HepG2 (cell line): ENCODE measurements around the gene GRAMD4. TPM values are rescaled to one million over a fixed set of nuclear protein-coding genes. Genes with fewer than 3 reads are reported as not detected.
A peak's percentile ranks its signal among the peaks of the same experiment; 100 is the strongest.

Experiments
- BCL6 ChIP-seq: IDR thresholded peaks from 2 replicates; pipeline ENCODE4 v1.6.1; 2016; ENCODE audit warnings: missing genetic modification reagents, missing compliant biosample characterization
- CBFB ChIP-seq: sonication (generic); formaldehyde crosslinking; IDR thresholded peaks from 2 replicates; pipeline ENCODE4 v1.4.0; 2020; ENCODE audit warnings: missing genetic modification reagents
- DPF2 ChIP-seq: sonication (generic); formaldehyde crosslinking; IDR thresholded peaks from 2 replicates; pipeline ENCODE4 v1.4.0; 2020; ENCODE audit warnings: mild to moderate bottlenecking, low read depth, missing genetic modification reagents, borderline replicate concordance
- HNRNPLL ChIP-seq: fragments of 200-400 bp; formaldehyde crosslinking; IDR thresholded peaks from 2 replicates; pipeline ENCODE4 v1.6.1; 2017; ENCODE audit warnings: mild to moderate bottlenecking, low read depth, low read length; ENCODE audit not compliant: poor library complexity, severe bottlenecking
- NFYB ChIP-seq: sonication (generic); formaldehyde crosslinking; IDR thresholded peaks from 2 replicates; pipeline ENCODE4 v1.4.0; 2020; ENCODE audit warnings: missing genetic modification reagents
- PHF8 ChIP-seq: sonication (generic); formaldehyde crosslinking; IDR thresholded peaks from 2 replicates; pipeline ENCODE4 v1.5.0; 2020; ENCODE audit warnings: missing genetic modification reagents
- RELA ChIP-seq: sonication (generic); formaldehyde crosslinking; IDR thresholded peaks from 2 replicates; pipeline ENCODE4 v1.4.0; 2020; ENCODE audit warnings: missing genetic modification reagents
- SETDB1 ChIP-seq: sonication (generic); formaldehyde crosslinking; IDR thresholded peaks from 2 replicates; pipeline ENCODE4 v1.5.1; 2020; ENCODE audit warnings: missing genetic modification reagents, mild to moderate bottlenecking, borderline replicate concordance
- SRSF4 ChIP-seq: fragments of 200-400 bp; formaldehyde crosslinking; IDR thresholded peaks from one replicate; pipeline ENCODE4 v1.6.1; 2018; ENCODE audit warnings: mild to moderate bottlenecking, low read depth, low read length, moderate library complexity; ENCODE audit not compliant: poor library complexity, severe bottlenecking
- TCF12 ChIP-seq, 2 experiments: fragments of 450-650 bp in 1 of 2; sonication (generic) in 1 of 2; formaldehyde crosslinking in 1 of 2; IDR thresholded peaks; 2 replicates each; pipeline versions ENCODE4 v1.6.1 to v1.8.0; 2017 to 2022; ENCODE audit warnings: antibody characterized with exemption in 1 of 2, mild to moderate bottlenecking in 1 of 2, missing genetic modification reagents in 1 of 2, moderate library complexity in 1 of 2
- ZNF556 ChIP-seq: sonication (generic); formaldehyde crosslinking; IDR thresholded peaks from 2 replicates; pipeline ENCODE4 v1.4.0; 2020; ENCODE audit warnings: mild to moderate bottlenecking, missing genetic modification reagents, borderline replicate concordance
- ZNF652 ChIP-seq: IDR thresholded peaks from 2 replicates; pipeline ENCODE4 v1.6.1; 2016; ENCODE audit warnings: low read depth, borderline replicate concordance
- ZSCAN21 ChIP-seq: sonication (generic); formaldehyde crosslinking; IDR thresholded peaks from 2 replicates; pipeline ENCODE4 v1.8.0; 2022; ENCODE audit warnings: mild to moderate bottlenecking, missing genetic modification reagents, moderate library complexity, borderline replicate concordance
- ZSCAN29 ChIP-seq: sonication (generic); formaldehyde crosslinking; conservative IDR thresholded peaks from 2 replicates; pipeline ENCODE4 v1.4.0; 2020; ENCODE audit warnings: mild to moderate bottlenecking, missing genetic modification reagents
- polyA plus RNA-seq, 8 experiments: library from polyadenylated mRNA; depleted of rRNA in 3 of 8; stranded (reverse) in 7 of 8; unstranded in 1 of 8; fragments of >200 nt; fragmentation: Illumina TruSeq in 4 of 8; extraction: Trizol in 4 of 8; gene quantifications; 2 replicates each; pipeline versions ENCODE4 v1.2.1 to v1.2.3, GENCODE V29; 2011 to 2016; ENCODE audit warnings: low read depth in 4 of 8, missing spikeins in 1 of 8, mixed read lengths in 1 of 8; ENCODE audit not compliant: insufficient read depth in 1 of 8
- total RNA-seq, 5 experiments: library from RNA; depleted of rRNA; stranded (reverse); fragments of >200 nt; fragmentation: Illumina TruSeq; extraction: Trizol; gene quantifications; 2 replicates each; pipeline ENCODE4 v1.2.3, GENCODE V29; 2016; ENCODE audit warnings: low read depth in 1 of 5
- TF ChIP-seq, protein P1 (sequence below): sonication (generic); formaldehyde crosslinking; IDR thresholded peaks from 2 replicates; pipeline ENCODE4 v1.5.0; 2020; ENCODE audit warnings: mild to moderate bottlenecking, missing genetic modification reagents, borderline replicate concordance
- TF ChIP-seq, protein P2 (sequence below): sonication (generic); formaldehyde crosslinking; IDR thresholded peaks from 2 replicates; pipeline ENCODE4 v1.5.0; 2020; ENCODE audit warnings: missing genetic modification reagents, mild to moderate bottlenecking, borderline replicate concordance
- TF ChIP-seq, protein P3 (sequence below): fragments of 450-650 bp; IDR thresholded peaks from 2 replicates; pipeline ENCODE4 v1.6.1; 2017
- TF ChIP-seq, protein P4 (sequence below): sonication (generic); formaldehyde crosslinking; IDR thresholded peaks from 2 replicates; pipeline ENCODE4 v1.4.0; 2020; ENCODE audit warnings: missing genetic modification reagents, mild to moderate bottlenecking, borderline replicate concordance

GRAMD4 gene
- total and polyA plus RNA-seq, 2 of the 13 experiments (the other 11 are each of a cell fraction or from before 2014, with no cell fraction given), result 15.2 to 15.7 TPM

DNA sequence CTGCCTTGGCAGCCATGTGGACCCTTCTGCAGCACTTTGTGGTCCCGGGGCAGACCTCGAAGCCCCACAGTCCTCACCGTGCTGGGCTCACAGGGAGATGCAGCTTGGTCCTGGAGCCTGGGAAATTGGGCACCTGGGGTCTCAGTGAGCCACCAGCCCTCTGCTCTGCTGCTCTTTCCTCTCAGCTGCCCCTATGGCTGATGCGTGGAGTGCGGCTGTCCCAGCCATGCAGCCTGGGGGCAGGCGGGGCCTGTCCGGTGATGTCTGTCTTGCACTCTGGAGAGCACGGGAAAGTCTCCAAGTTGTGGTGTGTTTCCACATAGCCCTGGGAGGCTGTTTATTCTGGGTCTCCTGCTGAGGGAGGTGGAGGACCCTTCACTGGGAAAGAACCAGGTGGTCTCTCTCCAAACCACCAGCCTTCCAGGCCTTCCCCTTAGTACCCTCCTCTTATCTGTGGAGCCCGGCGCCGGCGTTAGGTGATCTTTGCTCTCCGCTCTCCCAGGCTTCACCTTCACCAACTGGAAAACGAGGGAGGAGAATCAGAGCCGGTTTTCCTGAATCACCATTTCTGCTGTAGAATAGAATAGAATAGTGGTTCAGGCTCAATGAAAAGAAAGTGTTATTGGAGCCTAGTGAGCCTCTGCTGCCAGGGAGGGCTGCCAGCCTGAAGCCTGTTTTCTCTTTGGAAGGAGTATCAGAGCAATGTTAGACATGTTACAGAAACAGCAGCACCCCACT, 41.2 kb upstream of the GRAMD4 start (continued):
- TF ChIP-seq, protein P1, sequence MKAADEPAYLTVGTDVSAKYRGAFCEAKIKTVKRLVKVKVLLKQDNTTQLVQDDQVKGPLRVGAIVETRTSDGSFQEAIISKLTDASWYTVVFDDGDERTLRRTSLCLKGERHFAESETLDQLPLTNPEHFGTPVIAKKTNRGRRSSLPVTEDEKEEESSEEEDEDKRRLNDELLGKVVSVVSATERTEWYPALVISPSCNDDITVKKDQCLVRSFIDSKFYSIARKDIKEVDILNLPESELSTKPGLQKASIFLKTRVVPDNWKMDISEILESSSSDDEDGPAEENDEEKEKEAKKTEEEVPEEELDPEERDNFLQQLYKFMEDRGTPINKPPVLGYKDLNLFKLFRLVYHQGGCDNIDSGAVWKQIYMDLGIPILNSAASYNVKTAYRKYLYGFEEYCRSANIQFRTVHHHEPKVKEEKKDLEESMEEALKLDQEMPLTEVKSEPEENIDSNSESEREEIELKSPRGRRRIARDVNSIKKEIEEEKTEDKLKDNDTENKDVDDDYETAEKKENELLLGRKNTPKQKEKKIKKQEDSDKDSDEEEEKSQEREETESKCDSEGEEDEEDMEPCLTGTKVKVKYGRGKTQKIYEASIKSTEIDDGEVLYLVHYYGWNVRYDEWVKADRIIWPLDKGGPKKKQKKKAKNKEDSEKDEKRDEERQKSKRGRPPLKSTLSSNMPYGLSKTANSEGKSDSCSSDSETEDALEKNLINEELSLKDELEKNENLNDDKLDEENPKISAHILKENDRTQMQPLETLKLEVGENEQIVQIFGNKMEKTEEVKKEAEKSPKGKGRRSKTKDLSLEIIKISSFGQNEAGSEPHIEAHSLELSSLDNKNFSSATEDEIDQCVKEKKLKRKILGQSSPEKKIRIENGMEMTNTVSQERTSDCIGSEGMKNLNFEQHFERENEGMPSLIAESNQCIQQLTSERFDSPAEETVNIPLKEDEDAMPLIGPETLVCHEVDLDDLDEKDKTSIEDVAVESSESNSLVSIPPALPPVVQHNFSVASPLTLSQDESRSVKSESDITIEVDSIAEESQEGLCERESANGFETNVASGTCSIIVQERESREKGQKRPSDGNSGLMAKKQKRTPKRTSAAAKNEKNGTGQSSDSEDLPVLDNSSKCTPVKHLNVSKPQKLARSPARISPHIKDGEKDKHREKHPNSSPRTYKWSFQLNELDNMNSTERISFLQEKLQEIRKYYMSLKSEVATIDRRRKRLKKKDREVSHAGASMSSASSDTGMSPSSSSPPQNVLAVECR (CRISPR knock-in tag), result peak; percentile 48; the same call in 1 of the 2 replicates
- TF ChIP-seq TCF12 (IDR thresholded peaks at IDR 0.05) (no peak), TCF12 (CRISPR knock-in tag; IDR thresholded peaks at IDR 0.05) (no peak), SRSF4 (no peak), ZSCAN29 (CRISPR knock-in tag) (0 out of 2 replicates have a peak, but pooled peaks have one; percentile 46), NFYB (CRISPR knock-in tag) (no peak), ZSCAN21 (CRISPR knock-in tag) (no peak), PHF8 (CRISPR knock-in tag) (peak; percentile 27; the same call in 1 of the 2 replicates), DPF2 (CRISPR knock-in tag) (0 out of 2 replicates have a peak, but pooled peaks have one; percentile 35), CBFB (no peak), RELA (CRISPR knock-in tag) (no peak), ZNF652 (CRISPR knock-in tag) (no peak), BCL6 (CRISPR knock-in tag) (no peak), ZNF556 (CRISPR knock-in tag) (no peak), HNRNPLL (peak; percentile 54), SETDB1 (CRISPR knock-in tag) (no peak)
- TF ChIP-seq, protein P2, sequence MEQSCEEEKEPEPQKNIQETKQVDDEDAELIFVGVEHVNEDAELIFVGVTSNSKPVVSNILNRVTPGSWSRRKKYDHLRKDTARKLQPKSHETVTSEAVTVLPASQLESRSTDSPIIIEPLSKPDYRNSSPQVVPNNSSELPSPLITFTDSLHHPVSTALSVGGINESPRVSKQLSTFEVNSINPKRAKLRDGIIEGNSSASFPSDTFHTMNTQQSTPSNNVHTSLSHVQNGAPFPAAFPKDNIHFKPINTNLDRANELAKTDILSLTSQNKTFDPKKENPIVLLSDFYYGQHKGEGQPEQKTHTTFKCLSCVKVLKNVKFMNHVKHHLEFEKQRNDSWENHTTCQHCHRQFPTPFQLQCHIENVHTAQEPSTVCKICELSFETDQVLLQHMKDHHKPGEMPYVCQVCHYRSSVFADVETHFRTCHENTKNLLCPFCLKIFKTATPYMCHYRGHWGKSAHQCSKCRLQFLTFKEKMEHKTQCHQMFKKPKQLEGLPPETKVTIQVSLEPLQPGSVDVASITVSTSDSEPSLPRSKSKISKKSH, result no peak; the same call in 1 of the 2 replicates
- TF ChIP-seq, protein P3, sequence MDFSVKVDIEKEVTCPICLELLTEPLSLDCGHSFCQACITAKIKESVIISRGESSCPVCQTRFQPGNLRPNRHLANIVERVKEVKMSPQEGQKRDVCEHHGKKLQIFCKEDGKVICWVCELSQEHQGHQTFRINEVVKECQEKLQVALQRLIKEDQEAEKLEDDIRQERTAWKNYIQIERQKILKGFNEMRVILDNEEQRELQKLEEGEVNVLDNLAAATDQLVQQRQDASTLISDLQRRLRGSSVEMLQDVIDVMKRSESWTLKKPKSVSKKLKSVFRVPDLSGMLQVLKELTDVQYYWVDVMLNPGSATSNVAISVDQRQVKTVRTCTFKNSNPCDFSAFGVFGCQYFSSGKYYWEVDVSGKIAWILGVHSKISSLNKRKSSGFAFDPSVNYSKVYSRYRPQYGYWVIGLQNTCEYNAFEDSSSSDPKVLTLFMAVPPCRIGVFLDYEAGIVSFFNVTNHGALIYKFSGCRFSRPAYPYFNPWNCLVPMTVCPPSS, result no peak
- TF ChIP-seq, protein P4, sequence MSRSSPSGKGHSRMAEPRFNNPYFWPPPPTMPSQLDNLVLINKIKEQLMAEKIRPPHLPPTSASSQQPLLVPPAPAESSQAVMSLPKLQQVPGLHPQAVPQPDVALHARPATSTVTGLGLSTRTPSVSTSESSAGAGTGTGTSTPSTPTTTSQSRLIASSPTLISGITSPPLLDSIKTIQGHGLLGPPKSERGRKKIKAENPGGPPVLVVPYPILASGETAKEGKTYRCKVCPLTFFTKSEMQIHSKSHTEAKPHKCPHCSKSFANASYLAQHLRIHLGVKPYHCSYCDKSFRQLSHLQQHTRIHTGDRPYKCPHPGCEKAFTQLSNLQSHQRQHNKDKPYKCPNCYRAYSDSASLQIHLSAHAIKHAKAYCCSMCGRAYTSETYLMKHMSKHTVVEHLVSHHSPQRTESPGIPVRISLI (CRISPR knock-in tag), result no peak
